HEK293 (cell line): ENCODE data around the gene EXT2.

ENCODE experiments used
- CTCF ChIP-seq: fragments of 450-650 bp; formaldehyde crosslinking; IDR thresholded peaks from 2 replicates; pipeline ENCODE4 v1.5.1; 2016; ENCODE audit warnings: missing biosample characterization, missing genetic modification characterization
- YY1 ChIP-seq: fragments of 450-650 bp; formaldehyde crosslinking; IDR thresholded peaks from 2 replicates; pipeline ENCODE4 v1.5.1; 2018; ENCODE audit warnings: missing biosample characterization, missing genetic modification characterization
- ZBTB17 ChIP-seq: fragments of 450-650 bp; formaldehyde crosslinking; IDR thresholded peaks from 2 replicates; pipeline ENCODE4 v1.5.1; 2016; ENCODE audit warnings: missing biosample characterization, missing genetic modification characterization
- ZFP3 ChIP-seq: fragments of 450-650 bp; formaldehyde crosslinking; IDR thresholded peaks from 2 replicates; pipeline ENCODE4 v1.5.1; 2016; ENCODE audit warnings: low read depth, missing biosample characterization, missing genetic modification characterization
- ZIC2 ChIP-seq: fragments of 450-650 bp; formaldehyde crosslinking; IDR thresholded peaks from 2 replicates; pipeline ENCODE4 v1.5.1; 2016; ENCODE audit warnings: missing biosample characterization, missing genetic modification characterization
- ZNF175 ChIP-seq: fragments of 450-650 bp; formaldehyde crosslinking; IDR thresholded peaks from 2 replicates; pipeline ENCODE4 v1.5.1; 2016; ENCODE audit warnings: missing biosample characterization, missing genetic modification characterization
- ZNF23 ChIP-seq: fragments of 450-650 bp; formaldehyde crosslinking; IDR thresholded peaks from 2 replicates; pipeline ENCODE4 v1.5.1; 2016; ENCODE audit warnings: missing biosample characterization, missing genetic modification characterization, borderline replicate concordance
- ZNF37A ChIP-seq: fragments of 450-650 bp; IDR thresholded peaks from 2 replicates; pipeline ENCODE4 v1.5.1; 2018; ENCODE audit warnings: missing biosample characterization, missing genetic modification characterization
- ZNF664 ChIP-seq: fragments of 450-650 bp; formaldehyde crosslinking; IDR thresholded peaks from 2 replicates; pipeline ENCODE4 v1.5.1; 2016; ENCODE audit warnings: missing biosample characterization, missing genetic modification characterization
- ZNF747 ChIP-seq: fragments of 450-650 bp; formaldehyde crosslinking; IDR thresholded peaks from 2 replicates; pipeline ENCODE4 v1.5.1; 2016; ENCODE audit warnings: missing biosample characterization, missing genetic modification characterization
- ZNF843 ChIP-seq: fragments of 450-650 bp; formaldehyde crosslinking; IDR thresholded peaks from 2 replicates; pipeline ENCODE4 v1.5.1; 2016; ENCODE audit warnings: missing biosample characterization, missing genetic modification characterization

GRCh38 chr11:44096360-44097185 lies 1.1 kb downstream of the EXT2 start:
- TF ChIP-seq YY1 (tag by site-specific recombination) (no peak), CTCF (no peak), ZFP3 (no peak), ZIC2 (tag by site-specific recombination) (no peak), ZNF664 (no peak), ZNF175 (no peak), ZNF37A (tag by site-specific recombination) (no peak), ZNF843 (tag by site-specific recombination) (no peak), ZNF747 (tag by site-specific recombination) (no peak), ZNF23 (no peak), ZBTB17 (tag by site-specific recombination) (no peak)
